Ectodermal cell (in vitro differentiated cells): ENCODE measurements around the gene LGI1.
A peak's percentile ranks its signal among the peaks of the same experiment; 100 is the strongest.

Source experiments
- H3K27ac ChIP-seq: 2 replicates; pipeline ENCODE4 v1.7.0; 2013; ENCODE audit warnings: mild to moderate bottlenecking, low read depth, low read length; ENCODE audit not compliant: insufficient read depth, poor library complexity, severe bottlenecking
- H3K27me3 ChIP-seq: 2 replicates; pipeline ENCODE4 v1.7.0; 2013; ENCODE audit warnings: mild to moderate bottlenecking, low read length; ENCODE audit not compliant: insufficient read depth, control insufficient read depth, poor library complexity, severe bottlenecking
- H3K36me3 ChIP-seq: one replicate; pipeline ENCODE4 v1.7.0; 2013; ENCODE audit warnings: low read length; ENCODE audit not compliant: control insufficient read depth, insufficient read depth
- H3K4me1 ChIP-seq: one replicate; pipeline ENCODE4 v1.7.0; 2013; ENCODE audit warnings: low read length; ENCODE audit not compliant: control insufficient read depth, insufficient read depth
- H3K4me3 ChIP-seq: 2 replicates; pipeline ENCODE4 v1.7.0; 2013; ENCODE audit warnings: low read depth, low read length, control low read depth; ENCODE audit not compliant: insufficient read depth
- H3K9me3 ChIP-seq: 2 replicates; pipeline ENCODE4 v1.7.0; 2013; ENCODE audit warnings: mild to moderate bottlenecking, low read length, moderate library complexity; ENCODE audit not compliant: control insufficient read depth
- WGBS, 2 experiments: methylation state at CpG; one replicate each; pipeline ENCODE4 v1.1.7; 2013; ENCODE audit warnings: missing lambda C conversion rate in 2 of 2; 5-methylcytosine and 5-hydroxymethylcytosine counted together

The LGI1 gene

GRCh38 chr10:93754761-93755160, 3.0 kb upstream of the LGI1 start:
- WGBS, 2 experiments = 92 to 94% methylated on average over 3 of the region's 3 CpGs
- H3K27ac ChIP-seq = no peak overlapping the region
- no peak overlapping the region for H3K4me3 ChIP-seq
- no peaks in the 10 kb centered on the region for H3K27me3 ChIP-seq
- peaks cover 81% of the 10 kb centered on the region for H3K4me1 ChIP-seq
- no peaks in the 10 kb centered on the region for H3K9me3 ChIP-seq
- H3K36me3 ChIP-seq = no peaks in the 10 kb centered on the region

GRCh38 chr10:93755443-93756116, 2.2 kb upstream of the LGI1 start:
- Histone ChIP-seq H3K27ac (no peak overlapping the region), H3K4me3 (no peak overlapping the region), H3K9me3 (no peaks in the 10 kb centered on the region), H3K4me1 (peaks cover 86% of the 10 kb centered on the region), H3K36me3 (no peaks in the 10 kb centered on the region), H3K27me3 (no peaks in the 10 kb centered on the region)
- 90% methylated on average over 10 of the region's 10 CpGs for whole genome bisulfite sequencing, 2 experiments

- no peaks in the 10 kb centered on the region for H3K9me3 ChIP-seq
- H3K4me1 ChIP-seq = peaks cover 86% of the 10 kb centered on the region
- H3K4me3 ChIP-seq = no peak overlapping the region
- 66 to 70% methylated on average over 3 of the region's 3 CpGs for WGBS, 2 experiments
- H3K27ac ChIP-seq = no peak overlapping the region
- H3K36me3 ChIP-seq = no peaks in the 10 kb centered on the region
- H3K27me3 ChIP-seq = no peaks in the 10 kb centered on the region
These were observed 1.6 kb upstream of the LGI1 start for GRCh38 chr10:93756118-93756517.

- Histone ChIP-seq H3K4me1 (peaks cover 78% of the 10 kb centered on the region), H3K27me3 (no peaks in the 10 kb centered on the region), H3K27ac (peak overlapping the region; percentile 3), H3K36me3 (no peaks in the 10 kb centered on the region), H3K4me3 (no peak overlapping the region), H3K9me3 (no peaks in the 10 kb centered on the region)
- 21 to 32% methylated on average over 4 to 5 of the region's 5 CpGs for WGBS, 2 experiments
These were observed 600 bp upstream of the LGI1 start for GRCh38 chr10:93757136-93757535.

GRCh38 chr10:93758508-93758885, 761 bp downstream of the LGI1 start:
- peak overlapping the region; percentile 52 for H3K4me3 ChIP-seq
- WGBS, 2 experiments = 15 to 17% methylated on average over 3 of the region's 5 CpGs
- H3K36me3 ChIP-seq = no peaks in the 10 kb centered on the region
- peaks cover 72% of the 10 kb centered on the region for H3K4me1 ChIP-seq
- peak overlapping the region; percentile 83 for H3K27ac ChIP-seq
- no peaks in the 10 kb centered on the region for H3K9me3 ChIP-seq
- no peaks in the 10 kb centered on the region for H3K27me3 ChIP-seq

- Histone ChIP-seq H3K9me3 (no peaks in the 10 kb centered on the region), H3K27ac (peak overlapping the region; percentile 12), H3K4me1 (peaks cover 67% of the 10 kb centered on the region), H3K36me3 (no peaks in the 10 kb centered on the region), H3K27me3 (no peaks in the 10 kb centered on the region), H3K4me3 (peak overlapping the region; percentile 52)
- WGBS, 2 experiments = 55 to 67% methylated on average over 2 to 4 of the region's 4 CpGs
These were observed 1.2 kb downstream of the LGI1 start for GRCh38 chr10:93758891-93759410.

- H3K4me3 ChIP-seq = peak overlapping the region; percentile 52
- WGBS, 2 experiments = 67 to 68% methylated on average over 7 of the region's 7 CpGs
- H3K9me3 ChIP-seq = no peaks in the 10 kb centered on the region
- peaks cover 52% of the 10 kb centered on the region for H3K4me1 ChIP-seq
- no peaks in the 10 kb centered on the region for H3K27me3 ChIP-seq
- no peaks in the 10 kb centered on the region for H3K36me3 ChIP-seq
- H3K27ac ChIP-seq = peak overlapping the region; percentile 36
These were observed 2.8 kb downstream of the LGI1 start for GRCh38 chr10:93760490-93760889.

- WGBS, 2 experiments = 71 to 81% methylated on average over 5 of the region's 5 CpGs
These were observed 5.2 kb downstream of the LGI1 start for GRCh38 chr10:93762979-93763391.

GRCh38 chr10:93766918-93767317, 9.2 kb downstream of the LGI1 start:
- Histone ChIP-seq H3K27ac (peak overlapping the region; percentile 16), H3K4me3 (no peak overlapping the region), H3K9me3 (no peaks in the 10 kb centered on the region), H3K27me3 (no peaks in the 10 kb centered on the region), H3K36me3 (no peaks in the 10 kb centered on the region), H3K4me1 (peaks cover 5% of the 10 kb centered on the region)
- WGBS, 2 experiments = 53 to 61% methylated on average over 2 of the region's 2 CpGs

More at GRCh38 chr10:93762979-93763391, 5.2 kb downstream of the LGI1 start:
- H3K4me3 ChIP-seq = no peak overlapping the region
- H3K27ac ChIP-seq = no peak overlapping the region
- no peaks in the 10 kb centered on the region for H3K36me3 ChIP-seq
- peaks cover 30% of the 10 kb centered on the region for H3K4me1 ChIP-seq
- no peaks in the 10 kb centered on the region for H3K27me3 ChIP-seq
- no peaks in the 10 kb centered on the region for H3K9me3 ChIP-seq

- Histone ChIP-seq H3K4me1 (peaks cover 4% of the 10 kb centered on the region), H3K27ac (no peak overlapping the region), H3K9me3 (no peaks in the 10 kb centered on the region), H3K27me3 (no peaks in the 10 kb centered on the region), H3K4me3 (no peak overlapping the region), H3K36me3 (no peaks in the 10 kb centered on the region)
- 74 to 96% methylated on average over 4 to 5 of the region's 5 CpGs for WGBS, 2 experiments
These were observed 10.1 kb downstream of the LGI1 start for GRCh38 chr10:93767724-93768399.
